ENCODE data around the gene ENC1.

ENC1 gene

GRCh38 chr5:74665816-74666215 lies 25.3 kb upstream of the ENC1 start:
- Mint-ChIP-seq H3K27ac (no peak overlapping the region), H3K4me1 (no peaks in the 10 kb centered on the region), H3K4me3 (no peak overlapping the region), H3K36me3 (no peaks in the 10 kb centered on the region), H3K9me3 (no peaks in the 10 kb centered on the region)
- no peak for ATAC-seq
- no peak for DNase-seq (ENCODE audit: low spot score in 2 of 2)

GRCh38 chr5:74665273-74665672 lies 24.7 kb upstream of the ENC1 start:
- ATAC-seq, result no peak
- no peaks in the 10 kb centered on the region for H3K36me3 Mint-ChIP-seq
- no peak overlapping the region for H3K27ac Mint-ChIP-seq
- H3K4me1 Mint-ChIP-seq, result no peaks in the 10 kb centered on the region
- H3K4me3 Mint-ChIP-seq, result no peak overlapping the region
- DNase-seq (ENCODE audit: low spot score in 2 of 2), result no peak
- H3K9me3 Mint-ChIP-seq, result no peaks in the 10 kb centered on the region

DNA sequence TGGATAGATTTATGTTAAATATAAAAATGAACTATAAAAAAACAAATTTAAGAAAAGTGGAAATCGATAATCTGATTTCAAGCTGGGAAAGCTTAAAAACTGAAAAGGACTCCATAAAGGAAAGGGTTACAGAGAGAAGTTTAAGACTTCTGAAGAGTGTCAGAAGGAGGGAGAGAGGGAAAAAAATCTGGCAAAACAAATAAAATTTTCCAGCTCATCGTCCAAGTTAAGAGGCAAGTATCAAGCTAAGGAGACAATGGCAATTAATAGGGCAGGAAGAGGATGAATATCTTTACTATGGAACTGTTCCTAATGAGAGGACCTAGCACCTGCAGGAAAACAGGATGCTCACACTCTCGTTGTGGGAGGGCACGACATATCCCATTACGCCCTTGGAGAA lies 24.0 kb upstream of the ENC1 start:
- ATAC-seq, result no peak
- H3K9me3 Mint-ChIP-seq, result no peaks in the 10 kb centered on the region

DNA sequence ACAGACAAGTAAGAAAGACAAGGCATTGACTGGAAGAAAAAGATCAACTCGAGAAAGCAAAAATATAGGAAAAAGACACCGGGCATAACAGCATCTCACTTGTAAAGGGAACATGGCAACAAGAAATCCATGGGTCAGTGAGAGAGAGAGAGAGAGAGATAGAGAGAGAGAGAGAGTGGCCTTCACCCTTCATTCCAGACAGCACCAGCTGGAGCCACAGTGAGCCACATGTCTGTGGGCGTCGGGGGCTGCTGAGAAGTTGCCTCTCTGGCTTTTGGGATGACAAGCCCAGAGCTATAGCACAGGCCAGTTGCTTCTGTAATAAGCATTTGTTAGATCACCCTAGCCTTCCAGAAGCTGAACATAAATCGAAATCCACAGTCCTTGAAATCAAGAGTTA lies 20.3 kb upstream of the ENC1 start:
- no peak for DNase-seq (ENCODE audit: low spot score in 2 of 2)
- no peak for ATAC-seq
- no peak overlapping the region for H3K27ac Mint-ChIP-seq
- no peak overlapping the region for H3K4me3 Mint-ChIP-seq
- H3K4me1 Mint-ChIP-seq, result no peaks in the 10 kb centered on the region
- no peaks in the 10 kb centered on the region for H3K9me3 Mint-ChIP-seq
- H3K36me3 Mint-ChIP-seq, result no peaks in the 10 kb centered on the region

More for the DNA sequence above, 24.0 kb upstream of the ENC1 start:
- no peaks in the 10 kb centered on the region for H3K36me3 Mint-ChIP-seq
- H3K27ac Mint-ChIP-seq, result no peak overlapping the region
- DNase-seq (ENCODE audit: low spot score in 2 of 2), result no peak
- H3K4me1 Mint-ChIP-seq, result no peaks in the 10 kb centered on the region
- H3K4me3 Mint-ChIP-seq, result no peak overlapping the region

DNA sequence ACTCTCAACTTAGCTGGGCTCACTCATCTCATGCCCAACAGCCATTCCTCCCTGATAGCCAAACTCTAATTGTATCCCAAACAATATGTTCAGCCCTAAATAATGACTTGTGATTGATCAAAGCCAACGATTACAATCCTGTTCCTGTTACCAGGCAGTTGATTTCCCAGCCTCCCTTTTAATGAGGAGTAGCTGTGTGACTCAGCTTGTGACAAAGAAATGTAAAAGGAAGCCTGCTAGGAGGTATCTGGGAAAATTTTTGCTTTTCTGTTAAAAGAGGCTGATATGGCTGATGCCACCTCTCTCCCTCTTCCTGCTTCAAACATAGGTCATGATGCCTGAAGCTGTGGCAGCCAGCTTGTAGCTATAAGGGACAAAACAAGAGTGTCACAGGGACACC lies 19.6 kb upstream of the ENC1 start:
- DNase-seq (ENCODE audit: low spot score in 2 of 2), result no peak
- no peaks in the 10 kb centered on the region for H3K36me3 Mint-ChIP-seq
- H3K4me1 Mint-ChIP-seq, result no peaks in the 10 kb centered on the region
- H3K27ac Mint-ChIP-seq, result no peak overlapping the region
- H3K9me3 Mint-ChIP-seq, result no peaks in the 10 kb centered on the region
- no peak for ATAC-seq
- H3K4me3 Mint-ChIP-seq, result no peak overlapping the region

- ATAC-seq, result no peak
- H3K27ac Mint-ChIP-seq, result no peak overlapping the region
These were observed 18.6 kb upstream of the ENC1 start for GRCh38 chr5:74659172-74659571.

GRCh38 chr5:74657165-74657564 lies 16.6 kb upstream of the ENC1 start:
- Mint-ChIP-seq H3K4me3 (no peak overlapping the region), H3K4me1 (no peaks in the 10 kb centered on the region), H3K27ac (peak overlapping the region; percentile 16), H3K9me3 (no peaks in the 10 kb centered on the region), H3K36me3 (no peaks in the 10 kb centered on the region)
- DNase-seq (ENCODE audit: low spot score in 2 of 2), result no peak
- ATAC-seq, result no peak

More at GRCh38 chr5:74659172-74659571, 18.6 kb upstream of the ENC1 start:
- Mint-ChIP-seq H3K9me3 (no peaks in the 10 kb centered on the region), H3K4me3 (no peak overlapping the region), H3K4me1 (no peaks in the 10 kb centered on the region), H3K36me3 (no peaks in the 10 kb centered on the region)
- DNase-seq (ENCODE audit: low spot score in 2 of 2), result no peak

- no peak overlapping the region for H3K4me3 Mint-ChIP-seq
- ATAC-seq (no peak), DNase-seq (ENCODE audit: low spot score in 2 of 2) (no peak)
- no peak overlapping the region for H3K27ac Mint-ChIP-seq
- H3K9me3 Mint-ChIP-seq, result no peaks in the 10 kb centered on the region
- no peaks in the 10 kb centered on the region for H3K36me3 Mint-ChIP-seq
- H3K4me1 Mint-ChIP-seq, result no peaks in the 10 kb centered on the region
These were observed 15.2 kb upstream of the ENC1 start for GRCh38 chr5:74655716-74656115.

DNA sequence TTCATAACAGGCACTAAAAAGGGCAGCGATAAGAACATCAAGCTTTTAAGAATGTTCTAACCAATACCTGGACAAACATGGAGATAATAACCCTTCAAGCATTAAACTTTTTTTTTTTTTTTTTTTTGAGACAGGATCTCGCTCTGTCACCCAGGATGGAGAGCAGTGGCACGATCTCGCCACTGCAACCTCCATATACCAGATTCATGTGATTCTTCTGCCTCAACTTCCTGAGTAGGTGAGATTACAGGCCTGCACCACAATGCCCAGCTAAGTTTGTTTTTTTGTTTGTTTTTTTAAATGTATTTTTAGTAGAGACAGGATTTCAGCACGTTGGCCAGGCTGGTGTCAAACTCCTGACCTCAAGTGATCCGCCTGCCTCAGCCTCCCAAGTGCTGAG lies 14.7 kb upstream of the ENC1 start:
- Mint-ChIP-seq H3K9me3 (no peaks in the 10 kb centered on the region), H3K4me1 (no peaks in the 10 kb centered on the region), H3K4me3 (no peak overlapping the region), H3K36me3 (no peaks in the 10 kb centered on the region), H3K27ac (no peak overlapping the region)
- DNase-seq (ENCODE audit: low spot score in 2 of 2), result no peak
- no peak for ATAC-seq

DNA sequence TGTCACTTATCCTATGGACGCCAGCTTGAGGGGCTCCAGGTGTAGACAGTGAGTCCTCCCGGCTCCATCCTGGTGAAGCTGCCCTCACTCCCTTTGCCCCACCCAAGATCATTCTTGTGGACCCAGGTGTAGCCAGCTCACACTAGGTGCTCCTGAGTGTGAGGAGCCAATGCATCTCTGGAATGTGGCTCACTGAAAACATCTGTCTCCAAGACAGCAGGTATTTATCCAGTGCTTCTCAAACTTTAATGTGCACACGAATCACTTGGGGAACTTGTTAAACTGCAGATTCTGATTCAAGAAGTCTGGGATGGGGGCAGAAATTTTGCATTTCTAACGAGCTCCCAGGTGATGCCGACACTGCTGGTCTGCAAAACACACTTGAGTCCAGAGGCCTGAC lies 13.5 kb upstream of the ENC1 start:
- no peak overlapping the region for H3K4me3 Mint-ChIP-seq
- no peak overlapping the region for H3K27ac Mint-ChIP-seq
- H3K9me3 Mint-ChIP-seq, result no peaks in the 10 kb centered on the region
- no peaks in the 10 kb centered on the region for H3K4me1 Mint-ChIP-seq
- DNase-seq (ENCODE audit: low spot score in 2 of 2) (no peak), ATAC-seq (no peak)
- H3K36me3 Mint-ChIP-seq, result no peaks in the 10 kb centered on the region

GRCh38 chr5:74652576-74652975 lies 12.0 kb upstream of the ENC1 start:
- no peak overlapping the region for H3K27ac Mint-ChIP-seq

GRCh38 chr5:74651710-74652109 lies 11.2 kb upstream of the ENC1 start:
- Mint-ChIP-seq H3K36me3 (no peaks in the 10 kb centered on the region), H3K9me3 (no peaks in the 10 kb centered on the region), H3K4me3 (no peak overlapping the region), H3K27ac (no peak overlapping the region), H3K4me1 (no peaks in the 10 kb centered on the region)
- DNase-seq (ENCODE audit: low spot score in 2 of 2) (no peak), ATAC-seq (no peak)

More at GRCh38 chr5:74652576-74652975, 12.0 kb upstream of the ENC1 start:
- DNase-seq (ENCODE audit: low spot score in 2 of 2), result no peak
- H3K4me1 Mint-ChIP-seq, result no peaks in the 10 kb centered on the region
- no peaks in the 10 kb centered on the region for H3K36me3 Mint-ChIP-seq
- H3K9me3 Mint-ChIP-seq, result no peaks in the 10 kb centered on the region
- no peak overlapping the region for H3K4me3 Mint-ChIP-seq
- ATAC-seq, result no peak

DNA sequence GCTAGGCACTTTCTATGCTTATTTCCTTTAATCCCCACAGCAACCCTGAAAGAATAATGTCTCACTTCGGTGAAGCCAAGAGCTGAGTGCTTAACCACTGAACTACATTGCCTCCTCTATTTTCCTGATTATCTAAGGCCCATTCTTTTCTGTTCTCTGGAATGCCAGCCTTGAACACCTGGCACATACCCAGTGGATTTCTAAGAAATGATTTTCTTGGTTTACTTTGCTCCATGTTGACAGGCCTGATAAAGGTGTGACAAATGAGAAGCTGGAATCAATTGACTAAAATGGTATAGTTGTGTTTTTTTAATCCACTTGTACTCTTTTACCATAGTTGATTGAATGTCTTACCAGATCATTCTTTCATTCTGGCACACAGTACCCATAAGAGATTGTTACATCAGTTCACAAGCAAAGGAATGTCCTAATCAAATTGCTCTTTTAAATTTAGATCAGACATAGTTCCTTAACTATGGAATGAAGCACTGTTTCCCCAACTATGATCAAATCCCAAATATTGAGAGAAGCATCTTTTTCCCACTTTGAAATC lies 9.0 kb upstream of the ENC1 start:
- ATAC-seq (no peak), DNase-seq (ENCODE audit: low spot score in 2 of 2) (no peak)
- H3K36me3 Mint-ChIP-seq, result no peaks in the 10 kb centered on the region
- H3K4me3 Mint-ChIP-seq, result no peak overlapping the region
- no peaks in the 10 kb centered on the region for H3K4me1 Mint-ChIP-seq
- no peaks in the 10 kb centered on the region for H3K9me3 Mint-ChIP-seq
- H3K27ac Mint-ChIP-seq, result no peak overlapping the region

DNA sequence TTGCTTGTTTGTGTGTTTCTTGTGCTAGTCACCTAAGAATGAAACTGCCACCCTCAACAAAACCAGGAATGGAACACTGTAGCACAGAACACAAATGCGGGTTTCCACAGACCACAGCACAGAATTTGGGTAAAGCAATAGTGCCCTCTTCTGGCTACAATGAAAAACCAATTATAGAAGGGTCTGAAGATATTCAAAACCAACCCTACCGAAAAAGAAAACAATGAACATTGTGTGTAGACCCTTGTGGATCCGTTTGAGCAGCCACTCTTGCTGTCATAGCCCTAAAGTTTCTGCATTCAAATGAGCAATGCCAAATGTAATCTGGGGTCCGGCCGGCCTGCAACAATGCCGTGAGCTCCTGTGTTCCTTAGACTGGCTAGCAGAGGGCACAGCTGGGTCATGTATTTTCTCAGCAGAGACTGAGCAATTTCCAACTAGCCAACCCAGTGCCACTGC lies 8.3 kb upstream of the ENC1 start:
- H3K36me3 Mint-ChIP-seq, result no peaks in the 10 kb centered on the region
- H3K27ac Mint-ChIP-seq, result no peak overlapping the region
- no peak overlapping the region for H3K4me3 Mint-ChIP-seq
- no peaks in the 10 kb centered on the region for H3K9me3 Mint-ChIP-seq
- ATAC-seq, result peak; percentile 86
- no peaks in the 10 kb centered on the region for H3K4me1 Mint-ChIP-seq
- DNase-seq (ENCODE audit: low spot score in 2 of 2), result peak in 1 of 2 donors; percentile 55

GRCh38 chr5:74647096-74647495 lies 6.6 kb upstream of the ENC1 start:
- no peak overlapping the region for H3K27ac Mint-ChIP-seq
- ATAC-seq, result no peak
- H3K4me1 Mint-ChIP-seq, result peaks cover 3% of the 10 kb centered on the region
- no peak for DNase-seq (ENCODE audit: low spot score in 2 of 2)
- H3K9me3 Mint-ChIP-seq, result no peaks in the 10 kb centered on the region
- no peak overlapping the region for H3K4me3 Mint-ChIP-seq
- no peaks in the 10 kb centered on the region for H3K36me3 Mint-ChIP-seq

GRCh38 chr5:74643111-74643562 lies 2.6 kb upstream of the ENC1 start:
- Mint-ChIP-seq H3K4me3 (no peak overlapping the region), H3K27ac (no peak overlapping the region), H3K4me1 (peaks cover 41% of the 10 kb centered on the region), H3K9me3 (no peaks in the 10 kb centered on the region), H3K36me3 (peaks cover 5% of the 10 kb centered on the region)
- ATAC-seq, result no peak
- no peak for DNase-seq (ENCODE audit: low spot score in 2 of 2)

DNA sequence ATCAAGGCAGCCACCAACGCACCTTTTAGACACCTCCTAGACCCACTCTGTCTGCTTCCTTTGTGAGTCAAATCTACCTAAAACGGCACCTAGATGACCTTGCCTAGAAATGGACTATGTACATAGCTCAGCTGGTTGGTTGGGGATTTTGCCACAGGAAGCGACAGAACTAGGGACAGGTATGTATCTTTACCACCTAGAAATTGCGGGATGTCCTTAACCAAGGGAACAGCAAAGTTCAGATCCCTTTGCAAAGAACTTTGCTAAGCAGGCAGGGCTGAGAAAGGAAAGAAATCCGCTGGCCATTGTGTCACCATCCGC lies 2.0 kb upstream of the ENC1 start:
- Mint-ChIP-seq H3K4me3 (peak overlapping the region; percentile 85), H3K4me1 (peaks cover 41% of the 10 kb centered on the region), H3K36me3 (peaks cover 5% of the 10 kb centered on the region), H3K27ac (no peak overlapping the region), H3K9me3 (no peaks in the 10 kb centered on the region)
- ATAC-seq (no peak), DNase-seq (ENCODE audit: low spot score in 2 of 2) (no peak)
